Measurements from ENCODE around the gene PDE3A. TPM values are rescaled to one million over a fixed set of nuclear protein-coding genes. Genes with fewer than 3 reads are reported as not detected.

The PDE3A gene
- total and polyA plus RNA-seq, 7 donors, result 0.53 to 4.1 (median 2.1) TPM

- no peaks in the 10 kb centered on the region for H3K27me3 ChIP-seq (ENCODE audit: insufficient read depth in 3 of 3, low read length in 2 of 3)
- no peak for TF ChIP-seq CTCF (IDR thresholded peaks at IDR 0.05)
- no peaks in the 10 kb centered on the region for H3K36me3 ChIP-seq (ENCODE audit: insufficient read depth in 1 of 2, low read depth in 1 of 2)
- no peak overlapping the region for H3K27ac ChIP-seq
- no peak overlapping the region for H3K4me3 ChIP-seq
- no peaks in the 10 kb centered on the region for H3K4me1 ChIP-seq
- no peaks in the 10 kb centered on the region for H3K9me3 ChIP-seq
- no peak for DNase-seq
- 50 to 55% (median 54%) methylated on average over 2 of the region's 2 CpGs for WGBS, 3 donors
- intact Hi-C loops (cut with DNase I), result no loop called here
- ATAC-seq, result no peak
These were observed 108.2 kb downstream of the PDE3A start for GRCh38 chr12:20476551-20476950.

- 66 to 70% (median 67%) methylated on average over 5 of the region's 5 CpGs for WGBS, 3 donors
- intact Hi-C loops (cut with DNase I), result no loop called here
- H3K27ac ChIP-seq, result no peak overlapping the region
- ATAC-seq (no peak), DNase-seq (no peak)
- H3K4me3 ChIP-seq, result no peak overlapping the region
- H3K9me3 ChIP-seq, result no peaks in the 10 kb centered on the region
- H3K4me1 ChIP-seq, result no peaks in the 10 kb centered on the region
- no peaks in the 10 kb centered on the region for H3K36me3 ChIP-seq (ENCODE audit: insufficient read depth in 1 of 2, low read depth in 1 of 2)
- no peak for TF ChIP-seq CTCF (IDR thresholded peaks at IDR 0.05)
- H3K27me3 ChIP-seq (ENCODE audit: insufficient read depth in 3 of 3, low read length in 2 of 3), result no peaks in the 10 kb centered on the region
These were observed 108.9 kb downstream of the PDE3A start for GRCh38 chr12:20477255-20477654.

DNA sequence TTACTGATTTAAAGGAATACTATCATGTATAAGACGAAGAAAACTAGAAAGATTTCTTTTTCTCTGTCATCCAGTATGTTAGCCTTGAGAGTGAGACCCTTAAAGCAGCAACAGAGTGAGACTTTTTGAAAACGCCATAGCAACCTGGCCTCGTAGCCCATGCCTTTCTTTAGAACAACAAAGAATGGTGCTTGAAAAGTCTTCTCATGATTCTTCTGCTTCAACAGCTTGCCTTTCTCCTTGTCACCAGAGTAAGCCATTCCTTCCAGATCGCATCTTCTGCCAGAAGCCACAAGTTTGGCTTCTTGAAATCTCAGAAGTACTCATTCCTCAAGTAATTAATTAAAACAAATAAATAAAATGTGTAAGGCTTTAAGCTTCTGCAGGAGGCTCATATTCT, 109.3 kb downstream of the PDE3A start:
- Histone ChIP-seq H3K27me3 (ENCODE audit: insufficient read depth in 3 of 3, low read length in 2 of 3) (no peaks in the 10 kb centered on the region), H3K36me3 (ENCODE audit: insufficient read depth in 1 of 2, low read depth in 1 of 2) (no peaks in the 10 kb centered on the region), H3K27ac (no peak overlapping the region), H3K4me1 (no peaks in the 10 kb centered on the region), H3K4me3 (no peak overlapping the region), H3K9me3 (no peaks in the 10 kb centered on the region)
- ATAC-seq (no peak), DNase-seq (no peak)
- 67 to 72% (median 67%) methylated on average over 4 of the region's 4 CpGs for WGBS, 3 donors
- TF ChIP-seq CTCF (IDR thresholded peaks at IDR 0.05), result no peak
- intact Hi-C loops (cut with DNase I), result no loop called here

GRCh38 chr12:20482491-20483054, 114.2 kb downstream of the PDE3A start:
- TF ChIP-seq CTCF (IDR thresholded peaks at IDR 0.05), result no peak
- Histone ChIP-seq H3K27ac (no peak overlapping the region), H3K4me1 (no peaks in the 10 kb centered on the region), H3K36me3 (ENCODE audit: insufficient read depth in 1 of 2, low read depth in 1 of 2) (no peaks in the 10 kb centered on the region), H3K4me3 (no peak overlapping the region), H3K27me3 (ENCODE audit: insufficient read depth in 3 of 3, low read length in 2 of 3) (no peaks in the 10 kb centered on the region), H3K9me3 (no peaks in the 10 kb centered on the region)
- no peak for DNase-seq
- WGBS, 3 donors, result 35 to 51% (median 42%) methylated on average over 2 of the region's 2 CpGs
- ATAC-seq, result no peak
- intact Hi-C loops (cut with DNase I), result no loop called here

GRCh38 chr12:20483776-20484175, 115.4 kb downstream of the PDE3A start:
- Histone ChIP-seq H3K36me3 (ENCODE audit: insufficient read depth in 1 of 2, low read depth in 1 of 2) (no peaks in the 10 kb centered on the region), H3K4me1 (no peaks in the 10 kb centered on the region), H3K4me3 (no peak overlapping the region), H3K9me3 (no peaks in the 10 kb centered on the region), H3K27me3 (ENCODE audit: insufficient read depth in 3 of 3, low read length in 2 of 3) (no peaks in the 10 kb centered on the region), H3K27ac (no peak overlapping the region)
- DNase-seq (no peak), ATAC-seq (no peak)
- intact Hi-C loops (cut with DNase I), result no loop called here
- WGBS, 3 donors, result 92 to 97% (median 92%) methylated on average over 1 of the region's 1 CpG
- no peak for TF ChIP-seq CTCF (IDR thresholded peaks at IDR 0.05)

Measured in psoas muscle (tissue), 8 donors.